ENCODE measurements around the gene EHHADH.
"Not testable (repeated sequence)": the region's sequence is repeated elsewhere in the genome, so short reads cannot be mapped to it uniquely, and the experiment has no call there.

EHHADH gene

DNA sequence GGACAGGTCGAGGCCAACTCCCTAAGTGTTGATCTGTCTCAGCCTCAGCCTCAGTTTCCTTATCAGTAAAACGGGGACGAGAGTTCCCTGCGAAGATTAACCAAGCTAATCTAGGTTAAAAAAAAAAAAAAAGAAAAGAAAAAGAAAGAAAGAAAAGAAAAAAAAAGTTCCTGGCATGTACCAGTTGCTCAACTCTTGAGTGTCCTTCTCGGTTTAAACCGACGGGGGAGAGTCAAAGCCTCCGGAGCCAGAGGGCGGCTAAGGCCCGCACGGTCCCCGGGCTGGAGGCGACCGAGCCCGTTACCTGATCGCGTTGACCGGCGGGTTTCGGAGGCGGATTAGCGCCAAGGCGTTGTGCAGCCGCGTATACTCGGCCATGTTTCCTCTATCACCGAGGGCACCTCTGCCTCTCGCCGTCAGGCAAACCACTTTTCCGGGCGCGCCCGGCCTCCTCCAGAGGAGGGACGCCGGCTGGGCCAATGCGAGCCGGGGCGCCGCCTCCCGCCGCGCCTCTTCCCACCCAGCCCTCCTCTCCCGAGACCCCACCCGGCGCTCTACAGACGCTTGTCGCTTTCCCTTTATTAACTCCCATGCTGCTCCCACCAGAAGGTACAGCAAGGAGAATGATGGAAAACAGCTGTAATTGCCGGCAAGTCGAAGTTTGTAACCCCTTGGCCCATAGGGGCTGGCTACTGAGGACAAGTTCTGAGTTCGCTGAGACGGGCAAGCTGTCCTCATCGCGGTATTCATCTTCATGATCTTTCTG, at the start of gene EHHADH:
TSS of gene EHHADH (minus strand) at position 405 of the 766 bp plus-strand sequence. CDS start at position 378, 27 bp downstream.
- H3K27me3 ChIP-seq (ENCODE audit: control insufficient read depth in 1 of 2, insufficient read depth in 2 of 2, low read length in 2 of 2) = no peaks in the 10 kb centered on the region
- H3K36me3 ChIP-seq (ENCODE audit: insufficient read depth, low read length) = no peaks in the 10 kb centered on the region
- H3K4me1 ChIP-seq (ENCODE audit: insufficient read depth, low read length) = no peaks in the 10 kb centered on the region
- no peaks in the 10 kb centered on the region for H3K9me3 ChIP-seq (ENCODE audit: low read length)
- H3K9ac ChIP-seq (ENCODE audit: low read length) = peak within 1 kb of the TSS; percentile 57
- peak within 1 kb of the TSS; percentile 73 to 77 for H3K4me3 ChIP-seq (ENCODE audit: low read depth in 1 of 2, low read length in 2 of 2)
- peak within 1 kb of the TSS; percentile 72 for H3K27ac ChIP-seq (ENCODE audit: low read depth, low read length)

DNA sequence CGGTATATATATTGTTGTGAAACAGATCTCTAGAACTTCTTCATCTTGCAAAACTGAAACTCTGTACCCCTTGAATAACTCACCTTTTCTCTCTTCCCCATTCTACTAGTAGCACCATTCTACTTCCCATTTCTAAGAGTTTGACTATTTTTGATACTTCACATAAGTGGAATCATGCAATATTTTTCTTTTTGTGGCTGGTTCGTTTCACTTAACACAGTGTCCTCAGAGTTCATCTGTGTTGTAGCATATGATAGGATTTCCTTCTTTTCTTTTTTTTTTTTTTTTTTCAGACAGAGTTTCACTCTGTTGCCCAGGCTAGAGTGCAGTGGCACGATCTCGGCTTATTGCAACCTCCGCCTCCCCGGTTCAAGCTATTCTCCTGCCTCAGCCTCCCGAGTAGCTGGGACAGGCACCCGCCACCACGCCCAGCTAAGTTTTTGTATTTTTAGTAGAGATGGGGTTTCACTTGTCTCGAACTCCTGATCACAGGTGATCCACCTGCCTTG, 46.1 kb upstream of the EHHADH start:
- H3K9me3 ChIP-seq (ENCODE audit: low read length); H3K27ac ChIP-seq (ENCODE audit: low read depth, low read length); H3K4me3 ChIP-seq (ENCODE audit: low read depth in 1 of 2, low read length in 2 of 2); H3K27me3 ChIP-seq (ENCODE audit: control insufficient read depth in 1 of 2, insufficient read depth in 2 of 2, low read length in 2 of 2); H3K9ac ChIP-seq (ENCODE audit: low read length); H3K36me3 ChIP-seq (ENCODE audit: insufficient read depth, low read length): not testable (repeated sequence)
- H3K4me1 ChIP-seq (ENCODE audit: insufficient read depth, low read length) = peaks cover 19% of the 10 kb centered on the region

DNA sequence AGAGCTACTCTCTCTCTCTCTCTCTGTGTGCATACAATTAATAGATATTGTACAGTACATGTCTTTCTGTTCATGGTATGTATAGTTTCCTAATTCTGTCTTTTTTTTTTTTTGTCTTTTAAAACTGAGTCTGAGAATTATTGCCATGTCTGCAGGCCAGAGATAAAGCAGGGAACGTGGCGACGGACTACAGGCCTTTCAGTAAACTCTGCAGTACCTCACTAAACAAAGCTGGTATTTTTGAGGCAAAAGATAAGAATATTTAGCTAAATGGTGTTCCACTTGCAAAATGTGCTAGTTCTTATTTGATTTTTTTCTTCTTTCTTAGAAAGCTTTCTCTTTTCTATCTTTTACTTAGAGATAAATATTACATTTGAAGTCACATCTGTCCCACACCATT, 44.0 kb upstream of the EHHADH start:
- Histone ChIP-seq H3K27me3 (ENCODE audit: control insufficient read depth in 1 of 2, insufficient read depth in 2 of 2, low read length in 2 of 2) (no peaks in the 10 kb centered on the region), H3K27ac (ENCODE audit: low read depth, low read length) (no peak overlapping the region), H3K4me1 (ENCODE audit: insufficient read depth, low read length) (peaks cover 19% of the 10 kb centered on the region)

DNA sequence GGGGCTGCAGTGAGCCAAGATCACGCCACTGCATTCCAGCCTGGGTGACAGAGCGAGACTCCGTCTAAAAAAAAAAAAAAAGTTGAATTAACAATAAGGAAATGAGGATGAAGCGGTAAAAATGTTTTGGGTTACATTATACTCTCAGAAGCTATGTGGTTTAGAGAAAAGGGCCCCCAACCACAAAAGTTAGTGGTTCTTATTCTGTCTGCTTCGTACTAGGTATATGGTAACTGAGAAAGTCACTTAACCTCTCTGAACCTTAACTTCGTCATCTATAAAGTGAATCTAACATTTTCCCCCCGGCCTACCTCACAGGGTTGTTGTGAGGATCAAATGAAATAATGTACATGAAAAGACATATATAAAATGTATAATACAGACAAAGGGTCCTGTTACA, 38.4 kb upstream of the EHHADH start:
- no peaks in the 10 kb centered on the region for H3K27me3 ChIP-seq (ENCODE audit: control insufficient read depth in 1 of 2, insufficient read depth in 2 of 2, low read length in 2 of 2)
- no peak overlapping the region for H3K4me3 ChIP-seq (ENCODE audit: low read depth in 1 of 2, low read length in 2 of 2)
- no peak overlapping the region for H3K9ac ChIP-seq (ENCODE audit: low read length)
- peaks cover 4% of the 10 kb centered on the region for H3K4me1 ChIP-seq (ENCODE audit: insufficient read depth, low read length)
- no peaks in the 10 kb centered on the region for H3K36me3 ChIP-seq (ENCODE audit: insufficient read depth, low read length)
- H3K27ac ChIP-seq (ENCODE audit: low read depth, low read length) = no peak overlapping the region
- H3K9me3 ChIP-seq (ENCODE audit: low read length) = no peaks in the 10 kb centered on the region

More for the DNA sequence above, 44.0 kb upstream of the EHHADH start:
- Histone ChIP-seq H3K36me3 (ENCODE audit: insufficient read depth, low read length) (no peaks in the 10 kb centered on the region), H3K9me3 (ENCODE audit: low read length) (no peaks in the 10 kb centered on the region), H3K4me3 (ENCODE audit: low read depth in 1 of 2, low read length in 2 of 2) (no peak overlapping the region), H3K9ac (ENCODE audit: low read length) (no peak overlapping the region)

DNA sequence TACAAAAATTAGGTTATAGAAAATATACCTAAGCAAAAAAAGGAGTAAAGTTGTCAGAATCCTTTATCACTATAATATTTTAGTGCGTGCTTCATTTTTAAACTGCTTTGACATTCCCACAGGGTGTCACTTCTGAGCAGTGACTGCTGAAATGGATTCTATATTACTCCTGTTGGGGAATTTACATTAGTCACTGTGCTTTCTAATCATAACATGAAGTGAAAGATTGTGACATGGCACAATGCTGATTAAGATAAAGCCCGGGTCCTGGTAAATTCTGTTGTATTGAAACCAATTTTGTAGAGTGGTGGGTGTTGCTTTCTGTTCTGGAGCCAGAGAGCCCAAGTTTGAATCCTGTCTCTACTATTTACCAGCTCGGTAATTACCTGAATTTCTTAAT, 36.4 kb upstream of the EHHADH start:
- Histone ChIP-seq H3K4me3 (ENCODE audit: low read depth in 1 of 2, low read length in 2 of 2) (no peak overlapping the region), H3K27me3 (ENCODE audit: control insufficient read depth in 1 of 2, insufficient read depth in 2 of 2, low read length in 2 of 2) (no peaks in the 10 kb centered on the region), H3K9me3 (ENCODE audit: low read length) (no peaks in the 10 kb centered on the region), H3K36me3 (ENCODE audit: insufficient read depth, low read length) (no peaks in the 10 kb centered on the region), H3K9ac (ENCODE audit: low read length) (no peak overlapping the region), H3K4me1 (ENCODE audit: insufficient read depth, low read length) (no peaks in the 10 kb centered on the region), H3K27ac (ENCODE audit: low read depth, low read length) (no peak overlapping the region)

DNA sequence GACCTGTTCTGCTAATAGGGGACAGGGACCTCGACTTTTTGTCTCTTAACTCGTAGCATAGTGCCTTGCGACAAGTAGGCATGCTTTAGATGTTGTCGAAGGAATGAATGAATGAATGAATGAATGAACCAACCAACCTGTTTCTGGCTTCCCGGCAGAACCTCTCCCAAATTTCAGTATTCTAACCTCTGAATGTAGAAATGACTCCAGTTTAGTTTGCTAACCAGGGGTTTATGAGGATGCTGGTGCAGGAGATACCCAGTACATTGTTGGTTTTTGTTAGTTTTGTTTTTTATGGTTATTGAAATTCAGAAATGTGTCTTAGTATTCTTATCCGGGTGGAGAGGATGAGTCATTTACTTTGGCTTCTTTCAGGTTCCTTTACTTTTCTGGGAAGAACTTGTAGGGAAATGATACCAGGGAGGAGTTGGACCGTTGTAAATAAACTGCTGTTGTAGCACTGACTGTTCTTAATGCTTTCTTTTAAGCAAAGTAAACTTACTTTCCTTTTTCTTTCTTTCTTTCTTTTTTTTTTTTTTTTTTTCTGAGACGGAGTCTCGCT, 29.6 kb upstream of the EHHADH start:
- no peaks in the 10 kb centered on the region for H3K9me3 ChIP-seq (ENCODE audit: low read length)
- H3K4me1 ChIP-seq (ENCODE audit: insufficient read depth, low read length) = peaks cover 16% of the 10 kb centered on the region
- peak overlapping the region; percentile 96 to 99 for H3K4me3 ChIP-seq (ENCODE audit: low read depth in 1 of 2, low read length in 2 of 2)
- no peaks in the 10 kb centered on the region for H3K27me3 ChIP-seq (ENCODE audit: control insufficient read depth in 1 of 2, insufficient read depth in 2 of 2, low read length in 2 of 2)
- no peaks in the 10 kb centered on the region for H3K36me3 ChIP-seq (ENCODE audit: insufficient read depth, low read length)
- H3K27ac ChIP-seq (ENCODE audit: low read depth, low read length) = no peak overlapping the region
- no peak overlapping the region for H3K9ac ChIP-seq (ENCODE audit: low read length)

DNA sequence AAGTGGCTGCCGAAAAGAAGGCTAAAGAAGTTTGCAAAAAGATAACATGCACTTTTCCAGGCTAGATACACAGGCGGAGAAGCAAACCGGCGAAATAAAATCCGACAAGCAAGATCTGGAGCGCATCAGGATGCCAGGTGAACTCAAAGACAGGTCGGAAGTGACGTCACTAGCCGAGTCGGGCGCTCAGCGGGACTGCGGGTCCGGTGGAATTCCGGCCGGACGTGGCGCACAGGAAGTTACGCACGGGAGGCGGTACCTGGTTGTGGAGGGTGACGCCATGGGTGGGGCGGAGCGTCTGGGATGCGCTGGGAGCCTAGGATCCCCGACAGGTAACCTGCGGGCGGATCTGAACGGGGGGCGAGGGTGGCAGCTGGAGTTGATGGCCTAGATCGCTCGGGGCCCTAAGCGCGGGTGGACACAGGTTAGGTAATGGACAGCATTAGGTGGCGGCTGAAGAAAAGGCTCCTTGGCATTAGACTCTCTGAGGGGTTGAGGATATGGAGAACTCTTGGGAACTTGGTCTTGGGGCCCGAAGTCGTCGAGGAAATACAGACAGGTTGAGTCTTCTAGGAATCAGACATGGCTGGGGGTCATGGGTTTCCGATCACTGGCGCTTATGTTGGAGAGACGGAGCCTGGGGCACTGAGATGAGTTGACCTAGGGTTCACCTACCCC, 29.0 kb upstream of the EHHADH start:
- H3K27ac ChIP-seq (ENCODE audit: low read depth, low read length) = peak overlapping the region; percentile 40
- no peaks in the 10 kb centered on the region for H3K27me3 ChIP-seq (ENCODE audit: control insufficient read depth in 1 of 2, insufficient read depth in 2 of 2, low read length in 2 of 2)

DNA sequence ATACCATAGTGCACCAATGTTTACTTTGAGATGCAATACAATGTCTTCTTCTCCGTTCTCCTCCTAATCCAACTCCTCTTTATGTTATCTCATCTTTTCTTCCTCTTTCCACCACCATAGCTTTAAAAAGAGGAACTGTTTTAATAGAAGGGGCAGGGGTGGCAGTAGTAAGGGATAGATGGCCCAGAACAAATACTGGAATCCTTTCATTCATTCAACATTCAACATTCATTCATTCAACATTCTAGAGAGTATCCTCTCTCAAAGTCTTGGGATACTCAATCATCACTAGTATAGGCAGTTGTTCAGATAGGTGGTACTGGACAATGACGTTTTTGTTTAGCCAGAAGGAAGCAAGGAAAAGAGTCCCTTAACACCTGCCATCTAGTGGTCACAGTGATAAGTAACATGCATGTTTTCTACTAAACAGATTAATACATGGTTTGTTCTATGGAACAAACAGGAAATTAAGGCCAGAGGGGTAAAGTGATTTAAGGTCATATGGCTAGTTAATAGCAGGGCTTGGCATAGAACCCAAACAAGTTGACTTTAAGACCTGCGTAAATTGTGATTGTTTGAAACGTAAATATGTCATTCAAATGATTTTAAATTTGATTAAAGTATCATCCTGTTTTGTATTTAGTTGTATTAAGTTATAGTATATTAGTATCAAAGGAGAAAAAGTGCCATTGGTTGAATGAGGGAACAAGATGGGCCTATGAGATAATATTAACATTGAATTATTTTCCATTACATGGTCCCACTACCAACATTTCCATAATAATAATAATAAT, 26.9 kb upstream of the EHHADH start:
- Histone ChIP-seq H3K36me3 (ENCODE audit: insufficient read depth, low read length) (no peaks in the 10 kb centered on the region), H3K9ac (ENCODE audit: low read length) (no peak overlapping the region), H3K27me3 (ENCODE audit: control insufficient read depth in 1 of 2, insufficient read depth in 2 of 2, low read length in 2 of 2) (peaks cover 0 to 6% of the 10 kb centered on the region in 2 donors), H3K27ac (ENCODE audit: low read depth, low read length) (no peak overlapping the region), H3K4me1 (ENCODE audit: insufficient read depth, low read length) (peaks cover 16% of the 10 kb centered on the region), H3K4me3 (ENCODE audit: low read depth in 1 of 2, low read length in 2 of 2) (no peak overlapping the region), H3K9me3 (ENCODE audit: low read length) (no peaks in the 10 kb centered on the region)

More for the DNA sequence above, 29.0 kb upstream of the EHHADH start:
- no peaks in the 10 kb centered on the region for H3K36me3 ChIP-seq (ENCODE audit: insufficient read depth, low read length)
- H3K9me3 ChIP-seq (ENCODE audit: low read length) = no peaks in the 10 kb centered on the region
- H3K4me3 ChIP-seq (ENCODE audit: low read depth in 1 of 2, low read length in 2 of 2) = peak overlapping the region; percentile 96 to 99
- H3K4me1 ChIP-seq (ENCODE audit: insufficient read depth, low read length) = peaks cover 16% of the 10 kb centered on the region
- H3K9ac ChIP-seq (ENCODE audit: low read length) = peak overlapping the region; percentile 40

DNA sequence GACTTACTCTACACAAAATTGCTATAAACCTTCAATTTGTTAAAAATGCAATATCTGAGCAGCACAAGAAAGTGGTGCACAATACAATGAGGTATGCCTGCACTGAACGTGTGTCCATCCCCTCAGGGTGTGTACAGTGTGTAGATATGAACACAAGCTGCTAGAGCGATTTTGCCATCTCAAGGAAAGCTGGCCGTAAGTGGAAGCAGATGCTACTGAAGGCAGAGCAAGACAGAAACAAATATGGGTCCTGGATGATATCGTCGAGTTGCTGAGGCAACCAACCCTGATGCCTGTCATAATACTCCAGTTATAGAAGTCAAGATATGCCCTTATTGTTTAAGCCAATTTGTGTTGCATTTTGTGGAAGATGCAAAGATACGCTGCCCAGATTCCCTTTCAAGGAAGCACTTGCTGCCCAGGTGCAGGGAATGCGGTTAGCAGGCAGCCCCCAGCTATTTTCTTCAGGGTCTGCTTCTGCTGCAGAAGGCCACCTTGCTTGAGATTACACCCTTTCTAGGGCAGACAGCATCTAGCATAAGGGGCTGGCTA, 25.8 kb upstream of the EHHADH start:
- Histone ChIP-seq H3K9ac (ENCODE audit: low read length) (no peak overlapping the region), H3K4me1 (ENCODE audit: insufficient read depth, low read length) (peaks cover 16% of the 10 kb centered on the region), H3K9me3 (ENCODE audit: low read length) (no peaks in the 10 kb centered on the region), H3K36me3 (ENCODE audit: insufficient read depth, low read length) (no peaks in the 10 kb centered on the region), H3K27ac (ENCODE audit: low read depth, low read length) (no peak overlapping the region), H3K4me3 (ENCODE audit: low read depth in 1 of 2, low read length in 2 of 2) (no peak overlapping the region), H3K27me3 (ENCODE audit: control insufficient read depth in 1 of 2, insufficient read depth in 2 of 2, low read length in 2 of 2) (peaks cover 0 to 6% of the 10 kb centered on the region in 2 donors)

DNA sequence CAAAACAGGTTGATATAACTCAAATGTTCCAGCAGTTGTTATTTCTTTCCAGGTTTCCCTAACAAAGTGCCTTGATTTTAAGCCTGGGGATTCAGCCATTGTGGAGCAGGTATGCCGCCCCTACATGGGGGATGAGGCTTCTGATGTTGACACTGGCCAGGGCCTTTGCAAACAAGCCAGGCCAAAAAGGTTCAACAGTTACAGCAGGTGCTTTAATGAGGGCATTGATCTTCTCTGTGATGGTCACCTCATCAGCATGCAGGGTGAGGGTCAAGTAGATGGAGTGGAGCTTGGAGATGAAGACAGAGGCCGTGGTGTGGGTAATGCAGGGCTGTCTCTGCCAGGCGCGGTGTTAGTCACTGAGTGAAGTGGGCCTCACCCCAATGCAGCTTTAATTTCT, 22.6 kb upstream of the EHHADH start:
- Histone ChIP-seq H3K4me3 (ENCODE audit: low read depth in 1 of 2, low read length in 2 of 2) (no peak overlapping the region), H3K36me3 (ENCODE audit: insufficient read depth, low read length) (no peaks in the 10 kb centered on the region), H3K4me1 (ENCODE audit: insufficient read depth, low read length) (no peaks in the 10 kb centered on the region), H3K27ac (ENCODE audit: low read depth, low read length) (no peak overlapping the region), H3K9ac (ENCODE audit: low read length) (no peak overlapping the region), H3K27me3 (ENCODE audit: control insufficient read depth in 1 of 2, insufficient read depth in 2 of 2, low read length in 2 of 2) (peaks cover 0 to 6% of the 10 kb centered on the region in 2 donors), H3K9me3 (ENCODE audit: low read length) (no peaks in the 10 kb centered on the region)

DNA sequence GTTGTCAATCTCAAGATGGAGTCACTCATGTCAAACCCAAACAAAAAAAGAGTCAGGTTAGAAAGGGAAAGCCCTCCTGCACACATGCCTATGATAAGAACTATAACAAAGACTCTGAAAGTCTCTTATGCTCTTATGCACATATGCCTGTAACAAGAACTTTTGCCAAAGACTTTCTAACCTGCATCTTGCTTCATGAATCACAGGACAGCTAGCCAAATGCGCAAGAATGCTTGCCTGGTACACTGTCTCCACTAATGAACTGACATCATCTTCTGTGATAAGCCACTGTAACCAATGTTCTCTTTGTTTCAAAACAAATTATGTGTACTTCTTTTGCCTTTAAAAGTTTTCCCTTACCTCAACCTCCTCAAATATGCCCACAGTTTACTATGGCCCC, 18.2 kb upstream of the EHHADH start:
- Histone ChIP-seq H3K9me3 (ENCODE audit: low read length) (no peaks in the 10 kb centered on the region), H3K27ac (ENCODE audit: low read depth, low read length) (no peak overlapping the region), H3K4me1 (ENCODE audit: insufficient read depth, low read length) (no peaks in the 10 kb centered on the region), H3K4me3 (ENCODE audit: low read depth in 1 of 2, low read length in 2 of 2) (no peak overlapping the region), H3K9ac (ENCODE audit: low read length) (no peak overlapping the region), H3K36me3 (ENCODE audit: insufficient read depth, low read length) (no peaks in the 10 kb centered on the region), H3K27me3 (ENCODE audit: control insufficient read depth in 1 of 2, insufficient read depth in 2 of 2, low read length in 2 of 2) (peaks cover 0 to 6% of the 10 kb centered on the region in 2 donors)

Measured in muscle layer of colon (tissue), 2 donors.